ENCODE results near the gene ABTB1.

- TF ChIP-seq CTCF (IDR thresholded peaks at IDR 0.05; ENCODE audit: low read depth, low read length), result no peak
- TF ChIP-seq EZH2phosphoT487 (IDR thresholded peaks at IDR 0.05; ENCODE audit: low read depth), result no peak
Measured at GRCh38 chr3:127634653-127635052, 38.1 kb upstream of the ABTB1 start.

Data from OCI-LY3 (cell line).